HL-60 (cell line): ENCODE measurements around the gene PARD3.

Experiments
- POLR2AphosphoS5 ChIP-seq: IDR thresholded peaks from 2 replicates; pipeline ENCODE4 v1.6.1; 2012; ENCODE audit warnings: low read depth
- TF ChIP-seq, protein P1 (sequence below): IDR thresholded peaks from 2 replicates; pipeline ENCODE4 v1.6.1; 2012; ENCODE audit warnings: low read depth; ENCODE audit not compliant: insufficient replicate concordance
- TF ChIP-seq, protein P2 (sequence below): IDR thresholded peaks from one replicate; pipeline ENCODE4 v1.5.1; 2011; ENCODE audit warnings: low read length, control low read depth, inconsistent platforms; ENCODE audit not compliant: insufficient read depth

DNA sequence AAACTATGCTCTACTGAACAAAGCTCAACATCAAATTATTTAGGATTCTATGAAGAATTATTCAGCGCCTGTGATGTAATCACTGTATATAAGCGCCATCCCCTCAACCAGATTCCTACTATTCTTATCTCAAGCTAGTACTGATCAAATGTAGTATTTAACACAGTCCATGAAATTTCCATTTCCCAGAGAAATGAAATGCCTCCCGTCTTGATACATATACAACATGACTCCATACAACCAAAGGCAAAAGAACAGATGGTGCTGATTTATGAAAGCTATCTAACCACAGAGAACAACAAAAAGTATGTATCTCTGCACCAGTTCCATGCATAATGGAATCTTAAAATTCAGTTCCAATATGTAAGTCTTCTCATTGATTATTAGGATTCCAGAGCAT is 406.1 kb downstream of the PARD3 start:
- no peak for TF ChIP-seq POLR2AphosphoS5
- TF ChIP-seq, protein P1, sequence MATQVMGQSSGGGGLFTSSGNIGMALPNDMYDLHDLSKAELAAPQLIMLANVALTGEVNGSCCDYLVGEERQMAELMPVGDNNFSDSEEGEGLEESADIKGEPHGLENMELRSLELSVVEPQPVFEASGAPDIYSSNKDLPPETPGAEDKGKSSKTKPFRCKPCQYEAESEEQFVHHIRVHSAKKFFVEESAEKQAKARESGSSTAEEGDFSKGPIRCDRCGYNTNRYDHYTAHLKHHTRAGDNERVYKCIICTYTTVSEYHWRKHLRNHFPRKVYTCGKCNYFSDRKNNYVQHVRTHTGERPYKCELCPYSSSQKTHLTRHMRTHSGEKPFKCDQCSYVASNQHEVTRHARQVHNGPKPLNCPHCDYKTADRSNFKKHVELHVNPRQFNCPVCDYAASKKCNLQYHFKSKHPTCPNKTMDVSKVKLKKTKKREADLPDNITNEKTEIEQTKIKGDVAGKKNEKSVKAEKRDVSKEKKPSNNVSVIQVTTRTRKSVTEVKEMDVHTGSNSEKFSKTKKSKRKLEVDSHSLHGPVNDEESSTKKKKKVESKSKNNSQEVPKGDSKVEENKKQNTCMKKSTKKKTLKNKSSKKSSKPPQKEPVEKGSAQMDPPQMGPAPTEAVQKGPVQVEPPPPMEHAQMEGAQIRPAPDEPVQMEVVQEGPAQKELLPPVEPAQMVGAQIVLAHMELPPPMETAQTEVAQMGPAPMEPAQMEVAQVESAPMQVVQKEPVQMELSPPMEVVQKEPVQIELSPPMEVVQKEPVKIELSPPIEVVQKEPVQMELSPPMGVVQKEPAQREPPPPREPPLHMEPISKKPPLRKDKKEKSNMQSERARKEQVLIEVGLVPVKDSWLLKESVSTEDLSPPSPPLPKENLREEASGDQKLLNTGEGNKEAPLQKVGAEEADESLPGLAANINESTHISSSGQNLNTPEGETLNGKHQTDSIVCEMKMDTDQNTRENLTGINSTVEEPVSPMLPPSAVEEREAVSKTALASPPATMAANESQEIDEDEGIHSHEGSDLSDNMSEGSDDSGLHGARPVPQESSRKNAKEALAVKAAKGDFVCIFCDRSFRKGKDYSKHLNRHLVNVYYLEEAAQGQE, result no peak
- TF ChIP-seq, protein P2, sequence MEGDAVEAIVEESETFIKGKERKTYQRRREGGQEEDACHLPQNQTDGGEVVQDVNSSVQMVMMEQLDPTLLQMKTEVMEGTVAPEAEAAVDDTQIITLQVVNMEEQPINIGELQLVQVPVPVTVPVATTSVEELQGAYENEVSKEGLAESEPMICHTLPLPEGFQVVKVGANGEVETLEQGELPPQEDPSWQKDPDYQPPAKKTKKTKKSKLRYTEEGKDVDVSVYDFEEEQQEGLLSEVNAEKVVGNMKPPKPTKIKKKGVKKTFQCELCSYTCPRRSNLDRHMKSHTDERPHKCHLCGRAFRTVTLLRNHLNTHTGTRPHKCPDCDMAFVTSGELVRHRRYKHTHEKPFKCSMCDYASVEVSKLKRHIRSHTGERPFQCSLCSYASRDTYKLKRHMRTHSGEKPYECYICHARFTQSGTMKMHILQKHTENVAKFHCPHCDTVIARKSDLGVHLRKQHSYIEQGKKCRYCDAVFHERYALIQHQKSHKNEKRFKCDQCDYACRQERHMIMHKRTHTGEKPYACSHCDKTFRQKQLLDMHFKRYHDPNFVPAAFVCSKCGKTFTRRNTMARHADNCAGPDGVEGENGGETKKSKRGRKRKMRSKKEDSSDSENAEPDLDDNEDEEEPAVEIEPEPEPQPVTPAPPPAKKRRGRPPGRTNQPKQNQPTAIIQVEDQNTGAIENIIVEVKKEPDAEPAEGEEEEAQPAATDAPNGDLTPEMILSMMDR, result no peak
